NCI-H748 treated with DMSO at 0.1 percent for 48 hours (cell line): ENCODE results near the gene STARD9.
"Not testable (repeated sequence)": the region's sequence is repeated elsewhere in the genome, so short reads cannot be mapped to it uniquely, and the experiment has no call there.

ENCODE experiments used
- DNase-seq: peaks from one replicate; lab custom pipeline; 2025; lab: John Stamatoyannopoulos, UW

Gene STARD9

GRCh38 chr15:42627485-42627884, 52.1 kb downstream of the STARD9 start:
- no peak for DNase-seq

DNA sequence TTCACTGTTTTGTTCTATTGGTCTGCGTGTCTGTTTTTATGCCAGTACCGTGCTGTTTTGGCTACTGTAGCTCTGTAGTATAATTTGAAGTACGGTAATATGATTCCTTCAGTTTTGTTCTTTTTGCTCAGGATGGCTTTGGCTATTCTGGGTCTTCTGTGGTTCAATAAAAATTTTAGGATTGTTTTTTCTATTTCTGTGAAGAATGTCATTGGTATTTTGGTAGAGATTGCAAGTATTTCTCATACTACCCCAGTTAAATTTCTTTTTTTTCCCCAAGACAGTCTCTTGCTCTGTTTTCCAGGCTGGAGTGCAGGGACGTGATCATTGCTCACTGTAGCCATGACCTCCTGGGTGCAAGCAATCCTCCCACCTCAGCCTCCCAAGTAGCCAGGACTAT, 53.4 kb downstream of the STARD9 start:
- no peak for DNase-seq

GRCh38 chr15:42632105-42632675, 56.8 kb downstream of the STARD9 start:
- no peak for DNase-seq

DNA sequence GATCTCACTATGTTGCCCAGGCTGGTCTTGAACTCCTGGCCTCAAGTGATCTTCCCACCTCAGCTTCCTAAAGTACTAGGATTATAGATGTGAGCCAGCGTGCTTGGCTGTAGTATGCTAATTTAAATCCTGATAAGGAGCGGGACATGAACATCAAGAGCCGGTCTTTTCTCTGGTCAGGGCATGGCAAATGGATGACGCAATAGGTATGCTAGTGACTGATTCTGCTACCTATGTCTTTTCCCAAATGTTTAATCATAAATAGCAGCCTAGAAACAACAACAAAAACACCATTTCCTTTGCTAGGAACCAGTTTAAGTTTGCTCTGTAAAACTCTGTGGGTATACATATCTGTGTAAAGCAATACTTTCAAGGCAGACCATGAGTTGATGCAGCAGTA, 64.7 kb downstream of the STARD9 start:
- DNase-seq: no peak

DNA sequence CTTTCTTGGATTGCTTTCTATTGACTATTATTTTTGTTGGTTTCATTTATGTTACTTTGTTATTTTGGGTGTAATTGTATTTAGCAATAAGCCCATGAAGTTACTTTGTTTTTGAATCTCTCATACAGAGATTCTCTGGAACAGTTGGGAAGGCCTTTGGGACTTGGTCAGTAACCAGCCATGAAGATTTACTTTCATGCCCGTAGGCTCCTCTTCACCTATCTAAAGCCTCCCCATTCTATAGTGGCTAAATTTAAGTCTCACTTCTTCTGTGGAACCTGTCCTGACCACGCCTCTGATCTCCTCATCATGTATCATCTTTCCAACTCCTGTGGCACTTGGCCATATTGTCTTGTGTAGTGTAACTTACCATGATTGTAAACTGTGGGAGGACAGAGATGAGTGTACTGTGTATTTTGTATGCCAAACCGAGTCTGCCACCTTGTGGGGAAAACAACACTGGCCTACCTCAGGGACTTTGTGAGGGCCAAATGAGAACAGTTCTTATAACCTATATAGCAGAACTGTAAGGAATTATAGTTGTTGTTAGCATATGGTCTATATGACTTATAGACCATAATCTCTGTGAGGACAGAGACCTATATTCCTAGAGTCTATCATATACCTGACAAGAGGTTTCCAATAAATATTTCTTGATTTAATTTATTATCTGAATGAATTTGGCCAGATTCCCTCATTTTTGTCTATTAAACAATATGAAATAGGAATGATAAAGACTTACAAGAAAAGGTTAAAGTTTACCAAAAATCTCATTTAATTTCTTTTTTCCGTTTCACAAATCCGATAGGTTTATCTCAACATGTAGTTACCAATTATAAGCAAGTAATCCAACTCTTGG, 75.0 kb downstream of the STARD9 start:
- DNase-seq: peak; percentile 37

DNA sequence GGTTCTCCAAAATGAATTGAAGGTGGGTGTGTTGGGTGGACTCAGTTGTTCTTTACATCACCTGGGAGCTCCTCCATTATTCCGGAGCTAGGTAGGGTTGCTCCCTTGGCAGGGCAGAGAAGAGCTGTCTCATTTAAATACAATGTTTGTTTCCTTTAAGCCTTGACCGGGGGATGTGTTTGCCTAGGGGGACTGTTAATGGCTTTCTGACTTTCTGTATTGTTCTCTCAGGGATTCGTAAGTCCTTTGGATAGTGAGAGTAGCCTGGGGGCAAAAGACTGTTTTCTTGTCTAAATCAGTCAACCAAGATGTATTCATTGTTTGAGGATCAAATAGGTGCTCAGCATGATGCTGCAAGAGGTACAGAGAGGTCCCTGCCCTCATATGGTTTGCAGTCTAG, 90.4 kb downstream of the STARD9 start:
- DNase-seq: no peak

GRCh38 chr15:42667855-42668254, 92.4 kb downstream of the STARD9 start:
- no peak for DNase-seq

GRCh38 chr15:42670451-42670850, 95.0 kb downstream of the STARD9 start:
- DNase-seq: no peak

DNA sequence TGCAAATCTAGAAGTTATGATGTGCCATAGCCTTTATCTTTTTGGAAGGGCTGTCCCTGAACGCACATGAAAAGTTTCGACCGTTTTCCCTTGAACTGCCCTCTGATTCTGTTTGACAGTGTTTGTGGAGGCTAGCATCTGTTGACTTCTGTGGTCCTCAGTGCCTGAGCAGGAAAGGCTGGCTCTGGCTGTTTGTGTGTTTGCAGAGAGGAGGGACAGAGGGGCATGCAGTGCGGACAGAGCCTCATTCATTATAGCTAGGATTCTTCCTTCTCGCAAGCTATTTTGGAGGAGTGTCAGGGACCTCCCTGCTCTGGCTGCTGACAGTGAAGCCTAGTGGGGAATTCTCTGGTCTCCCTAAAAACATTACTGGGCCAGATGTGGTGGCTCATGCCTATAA, 97.0 kb downstream of the STARD9 start:
- DNase-seq: no peak

- no peak for DNase-seq
These were observed 99.1 kb downstream of the STARD9 start for GRCh38 chr15:42674472-42674871.

GRCh38 chr15:42675021-42675420, 99.6 kb downstream of the STARD9 start:
- DNase-seq: no peak

DNA sequence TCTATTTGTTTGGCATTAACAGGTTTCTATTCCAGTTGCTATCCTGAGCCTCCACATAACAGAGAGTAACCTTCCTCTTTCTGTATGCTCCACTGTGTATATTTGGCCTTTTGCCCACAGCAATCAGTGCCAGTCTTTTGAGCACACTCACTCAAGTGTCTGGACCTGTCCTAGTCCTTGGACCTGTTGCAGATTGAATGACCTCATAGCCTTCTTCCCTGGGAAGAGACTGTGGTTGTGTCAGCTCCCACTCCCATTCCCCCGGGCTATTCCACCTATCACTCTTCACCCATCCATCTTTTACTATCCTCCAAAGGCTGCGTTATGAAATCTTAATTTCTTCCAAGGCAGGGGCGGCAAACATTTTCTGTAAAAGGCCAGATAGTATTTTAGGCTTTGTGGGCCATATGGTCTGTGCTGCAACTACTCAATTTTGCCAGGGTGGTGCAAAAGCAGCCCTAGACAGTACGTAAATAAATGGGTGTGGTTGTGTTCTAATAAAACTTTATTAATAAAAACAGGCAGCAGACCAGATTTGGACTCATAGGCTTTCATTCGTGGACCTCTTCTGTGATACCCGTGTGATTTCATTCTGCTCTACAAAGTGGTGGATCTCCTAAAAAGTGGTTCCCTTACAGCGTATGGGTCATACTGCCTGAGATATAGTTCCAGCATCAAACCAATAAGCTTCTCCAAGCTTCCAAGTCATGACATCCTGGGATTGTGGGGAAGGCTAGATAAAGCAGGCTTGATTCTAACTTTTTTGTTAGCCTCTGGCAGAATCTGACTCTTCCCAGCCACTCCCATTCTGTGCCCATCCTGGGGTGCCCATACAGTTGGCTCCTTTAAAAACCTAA, 104.1 kb downstream of the STARD9 start:
- no peak for DNase-seq

DNA sequence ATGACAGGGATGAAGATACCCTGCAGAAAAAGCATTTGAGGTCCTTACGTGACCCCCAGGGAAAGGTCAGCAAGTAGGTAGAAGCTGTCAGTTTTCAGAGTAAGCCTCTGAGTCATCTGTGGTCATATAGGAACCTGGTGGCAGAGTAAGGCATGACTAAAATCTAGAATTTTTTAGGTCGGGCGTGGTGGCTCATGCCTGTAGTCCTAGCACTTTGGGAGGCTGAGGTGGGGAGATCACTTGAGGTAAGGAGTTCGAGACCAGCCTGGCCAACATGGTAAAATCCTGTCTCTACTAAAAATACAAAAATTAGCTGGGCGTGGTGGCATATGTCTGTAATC, 104.7 kb downstream of the STARD9 start:
- DNase-seq: not testable (repeated sequence)

DNA sequence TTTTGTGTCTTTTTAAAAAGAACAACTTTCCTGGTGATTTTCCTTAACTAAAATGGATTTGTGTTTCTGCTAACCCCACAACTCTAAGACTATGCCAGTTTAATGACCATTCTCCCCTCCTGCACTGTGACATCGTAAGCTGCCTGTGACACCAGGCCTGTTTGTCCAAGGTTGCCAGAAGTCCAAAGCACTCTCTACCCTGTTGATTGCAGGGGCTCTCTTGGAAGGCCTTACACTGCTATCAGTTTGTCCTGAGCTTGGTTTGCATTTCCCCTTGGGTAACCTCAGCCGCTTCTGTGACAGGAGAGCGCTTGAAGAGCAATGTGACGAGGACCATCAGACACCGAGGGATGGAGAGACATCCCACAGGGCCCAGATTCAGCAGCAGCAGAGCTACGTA, 105.7 kb downstream of the STARD9 start:
- DNase-seq: no peak

DNA sequence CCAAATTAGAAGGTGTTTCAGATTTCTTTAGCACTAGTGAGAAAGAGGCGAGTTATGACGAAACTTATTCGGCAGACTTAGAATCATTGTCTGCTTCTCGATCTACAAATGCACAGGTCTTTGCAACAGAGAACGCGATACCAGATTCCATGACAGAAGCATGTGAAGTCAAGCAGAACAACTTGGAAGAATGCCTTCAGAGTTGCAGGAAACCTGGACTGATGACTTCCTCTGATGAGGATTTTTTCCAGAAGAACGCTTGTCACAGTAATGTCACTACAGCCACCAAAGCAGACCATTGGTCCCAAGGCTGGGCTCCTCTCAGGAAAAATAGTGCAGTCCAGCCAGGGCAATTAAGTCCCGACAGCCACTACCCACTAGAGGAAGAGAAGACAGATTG, 110.9 kb downstream of the STARD9 start:
- DNase-seq: no peak

- DNase-seq: no peak
These were observed 112.3 kb downstream of the STARD9 start for GRCh38 chr15:42687740-42688139.

DNA sequence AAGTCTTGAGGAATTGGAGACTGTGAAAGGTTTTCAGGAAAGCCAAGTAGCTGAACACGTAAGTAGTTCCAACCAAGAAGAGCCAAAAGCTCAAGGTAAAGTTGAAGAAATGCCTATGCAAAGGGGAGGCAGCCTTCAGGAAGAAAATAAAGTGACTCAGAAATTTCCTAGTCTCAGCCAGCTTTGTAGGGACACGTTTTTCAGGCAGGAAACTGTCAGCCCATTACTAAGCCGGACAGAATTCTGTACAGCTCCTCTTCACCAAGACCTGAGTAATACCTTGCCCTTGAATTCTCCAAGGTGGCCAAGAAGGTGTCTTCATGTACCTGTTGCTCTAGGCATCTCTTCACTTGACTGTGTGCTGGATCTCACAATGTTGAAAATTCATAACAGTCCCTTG, 112.9 kb downstream of the STARD9 start:
- no peak for DNase-seq

DNA sequence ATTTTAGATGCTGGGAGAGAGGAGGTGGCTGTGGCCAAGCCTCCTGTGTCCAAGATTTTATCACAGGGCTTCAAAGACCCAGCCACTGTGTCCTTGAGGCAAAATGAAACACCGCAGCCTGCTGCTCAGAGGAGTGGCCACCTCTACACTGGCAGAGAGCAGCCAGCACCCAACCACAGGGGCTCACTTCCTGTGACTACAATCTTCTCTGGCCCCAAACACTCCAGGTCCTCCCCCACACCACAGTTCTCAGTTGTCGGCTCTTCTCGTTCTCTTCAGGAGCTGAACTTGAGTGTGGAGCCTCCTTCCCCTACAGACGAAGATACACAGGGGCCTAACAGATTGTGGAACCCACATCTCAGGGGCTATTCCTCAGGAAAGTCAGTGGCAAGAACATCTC, 115.9 kb downstream of the STARD9 start:
- DNase-seq: no peak

DNA sequence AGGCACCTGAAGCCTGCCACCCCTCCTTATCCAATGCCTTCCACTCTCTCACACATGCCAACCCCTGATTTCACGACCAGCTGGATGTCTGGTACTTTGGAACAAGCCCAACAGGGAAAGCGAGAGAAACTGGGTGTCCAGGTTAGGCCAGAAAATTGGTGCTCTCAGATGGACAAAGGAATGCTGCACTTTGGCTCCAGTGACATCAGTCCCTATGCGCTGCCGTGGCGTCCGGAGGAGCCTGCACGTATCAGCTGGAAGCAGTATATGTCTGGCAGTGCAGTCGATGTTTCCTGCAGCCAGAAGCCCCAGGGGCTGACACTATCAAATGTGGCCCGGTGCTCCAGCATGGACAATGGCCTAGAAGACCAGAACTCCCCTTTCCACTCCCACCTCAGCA, 116.4 kb downstream of the STARD9 start:
- no peak for DNase-seq

DNA sequence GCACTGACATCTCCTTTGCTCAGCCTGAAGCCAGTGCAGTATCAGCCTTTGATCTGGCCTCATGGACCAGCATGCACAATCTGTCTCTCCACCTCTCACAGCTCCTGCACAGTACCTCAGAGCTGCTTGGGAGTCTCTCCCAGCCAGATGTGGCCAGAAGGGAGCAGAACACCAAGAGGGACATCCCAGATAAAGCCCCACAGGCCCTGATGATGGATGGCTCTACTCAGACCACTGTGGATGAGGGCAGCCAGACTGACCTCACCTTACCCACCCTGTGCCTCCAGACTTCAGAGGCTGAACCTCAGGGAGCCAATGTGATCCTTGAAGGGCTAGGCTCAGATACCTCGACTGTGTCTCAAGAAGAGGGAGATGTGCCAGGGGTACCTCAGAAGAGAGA, 117.1 kb downstream of the STARD9 start:
- DNase-seq: no peak

- no peak for DNase-seq
These were observed 117.6 kb downstream of the STARD9 start for GRCh38 chr15:42692997-42693396.

- DNase-seq: no peak
These were observed 118.1 kb downstream of the STARD9 start for GRCh38 chr15:42693496-42693895.

DNA sequence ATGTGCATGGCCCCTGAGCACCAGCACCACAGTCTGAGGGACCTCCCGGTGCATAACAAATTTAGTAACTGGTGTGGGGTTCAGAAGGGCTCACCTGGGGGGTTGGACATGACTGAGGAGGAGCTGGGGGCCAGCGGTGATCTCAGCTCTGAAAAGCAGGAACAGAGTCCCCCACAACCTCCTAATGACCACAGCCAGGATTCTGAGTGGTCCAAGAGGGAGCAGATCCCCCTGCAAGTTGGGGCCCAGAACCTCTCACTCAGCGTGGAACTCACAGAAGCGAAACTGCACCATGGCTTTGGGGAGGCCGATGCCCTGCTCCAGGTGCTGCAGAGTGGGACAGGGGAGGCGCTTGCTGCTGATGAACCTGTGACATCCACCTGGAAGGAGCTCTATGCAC, 118.5 kb downstream of the STARD9 start:
- no peak for DNase-seq
